ENCODE measurements around the gene HOMER1. TPM values are rescaled to one million over a fixed set of nuclear protein-coding genes. Genes with fewer than 3 reads are reported as not detected.

HOMER1 gene
- total and polyA plus RNA-seq, 10 of the 15 experiments (the other 5 are each of a cell fraction or from before 2014, with no cell fraction given): 0.96 to 22.0 (median 7.5) TPM

GRCh38 chr5:79349881-79350280 is 164.1 kb downstream of the HOMER1 start:
- H3K9ac ChIP-seq (ENCODE audit: control insufficient read depth, insufficient read depth, low read length): no peak overlapping the region
- TF ChIP-seq MXI1 (IDR thresholded peaks at IDR 0.05; ENCODE audit: low read depth, low read length) (no peak), RAD51 (IDR thresholded peaks at IDR 0.05) (no peak), HDAC6 (IDR thresholded peaks at IDR 0.05; ENCODE audit: unreplicated experiment) (no peak), IKZF1 (conservative IDR thresholded peaks at IDR 0.05) (no peak), MTA2 (IDR thresholded peaks at IDR 0.05; ENCODE audit: low read depth) (no peak), E2F4 (IDR thresholded peaks at IDR 0.05; ENCODE audit: low read depth, low read length) (no peak), SREBF2 (IDR thresholded peaks at IDR 0.05; ENCODE audit: low read length) (no peak), DPF2 (IDR thresholded peaks at IDR 0.05) (no peak), ZBTB11 (CRISPR knock-in tag; IDR thresholded peaks at IDR 0.05) (no peak)
- no peaks in the 10 kb centered on the region for H3K79me2 ChIP-seq (ENCODE audit: control insufficient read depth, insufficient read depth, low read length)
- FAIRE-seq (no peak), DNase-seq (ENCODE audit: low read depth, low spot score) (no peak), ATAC-seq (no peak)
- no peak overlapping the region for H2AFZ ChIP-seq (ENCODE audit: control insufficient read depth, low read depth, low read length)
- RAD21 ChIA-PET (ENCODE audit: unreplicated experiment): no interaction called here
- SMC1A ChIA-PET (ENCODE audit: uncharacterized antibody, unreplicated experiment): no interaction called here
- POLR2A ChIA-PET: no interaction called here
- H3K4me2 ChIP-seq (ENCODE audit: control insufficient read depth, insufficient read depth): no peak overlapping the region
- CTCF ChIA-PET: no interaction called here
- no peak overlapping the region for H3K27ac ChIP-seq (ENCODE audit: control insufficient read depth, insufficient read depth)
- in situ Hi-C loops (cut with MboI): no loop called here
- no peak overlapping the region for H3K4me3 ChIP-seq
- no peaks in the 10 kb centered on the region for H3K9me3 ChIP-seq (replicated peaks; ENCODE audit: control insufficient read depth, insufficient read depth, low read length)
- H3K4me1 ChIP-seq (ENCODE audit: control insufficient read depth, insufficient read depth, low read length): no peaks in the 10 kb centered on the region
- no peaks in the 10 kb centered on the region for H3K27me3 ChIP-seq (replicated peaks in 1 of 2; ENCODE audit: control insufficient read depth in 2 of 2, insufficient read depth in 2 of 2, low read length in 1 of 2)
- WGBS (ENCODE audit: insufficient coverage, insufficient replicate concordance, low lambda C conversion rate, missing lambda C conversion rate): 48% methylated on average over 2 of the region's 2 CpGs
- H3K36me3 ChIP-seq (ENCODE audit: control insufficient read depth in 2 of 2, insufficient read depth in 2 of 2, low read length in 1 of 2): no peaks in the 10 kb centered on the region
- H4K20me1 ChIP-seq (ENCODE audit: control insufficient read depth, insufficient read depth): no peaks in the 10 kb centered on the region
- intact Hi-C loops (cut with micrococcal nuclease; ENCODE audit: unreplicated experiment): no loop called here
- no TSS peak for BruUV-seq (replicated peaks)

Data from GM12878 (cell line).